Lower leg skin (tissue), 4 donors: Measurements from ENCODE around the gene DRGX. TPM values are rescaled to one million over a fixed set of nuclear protein-coding genes. Genes with fewer than 3 reads are reported as not detected.

Experiments used
- DNase-seq, 2 donors: peaks; one replicate each; pipeline ENCODE4 v3.0.0-alpha.2; 2019; ENCODE audit warnings: low spot score in 2 of 2
- H3K4me3 ChIP-seq: fragments of 200-600 bp; sonication (generic); 2 replicates; pipeline ENCODE4 v1.5.1; 2017; ENCODE audit warnings: mild to moderate bottlenecking, low read depth; ENCODE audit not compliant: poor library complexity, severe bottlenecking
- CTCF ChIP-seq, 3 donors: fragments of 450-650 bp; IDR thresholded peaks; one replicate each; pipeline ENCODE4 v1.5.1; 2016; ENCODE audit warnings: antibody characterized with exemption in 3 of 3, mild to moderate bottlenecking in 3 of 3, moderate library complexity in 2 of 3
- POLR2A ChIP-seq, 2 donors: fragments of 450-650 bp; IDR thresholded peaks; one replicate each; pipeline ENCODE4 v1.6.1; 2016 to 2017; ENCODE audit warnings: antibody characterized with exemption in 2 of 2, mild to moderate bottlenecking in 1 of 2, moderate library complexity in 1 of 2
- WGBS, 2 donors: methylation state at CpG; one replicate each; pipeline ENCODE4 v1.1.5; 2018; 5-methylcytosine and 5-hydroxymethylcytosine counted together
- intact Hi-C: fragments of 100-400 bp; cut with DNase I; formaldehyde crosslinking; loops from one replicate; pipeline ENCODE4 v1.15.0; 2023; ENCODE audit warnings: low total_unique reads
- total RNA-seq, 4 donors: library from RNA; depleted of rRNA; stranded (reverse); fragments of >200 nt; gene quantifications; one replicate each; pipeline ENCODE4 v1.1.0, GENCODE V29; 2016

DRGX gene
- total RNA-seq, 4 donors from 2014 or later = not detected

GRCh38 chr10:49371967-49372366 is 23.9 kb downstream of the DRGX start:
- no peak overlapping the region for H3K4me3 ChIP-seq
- WGBS, 2 donors = 79 to 83% methylated on average over 3 of the region's 3 CpGs
- peak in 1 of 2 donors; percentile 70 for DNase-seq
- no peak for TF ChIP-seq POLR2A (IDR thresholded peaks at IDR 0.05)
- TF ChIP-seq CTCF (IDR thresholded peaks at IDR 0.05) = no peak
- intact Hi-C loops = no loop called here

- H3K4me3 ChIP-seq = no peak overlapping the region
- TF ChIP-seq POLR2A (IDR thresholded peaks at IDR 0.05) (no peak), CTCF (IDR thresholded peaks at IDR 0.05) (no peak)
- intact Hi-C loops = no loop called here
- 57 to 58% methylated on average over 8 of the region's 8 CpGs for WGBS, 2 donors
- DNase-seq = peak in 1 of 2 donors; percentile 36
Measured at GRCh38 chr10:49370326-49371100, 25.4 kb downstream of the DRGX start.

GRCh38 chr10:49369216-49370162 is 26.4 kb downstream of the DRGX start:
- peak in 1 of 2 donors; percentile 58 for DNase-seq
- H3K4me3 ChIP-seq = no peak overlapping the region
- WGBS, 2 donors = 60 to 69% methylated on average over 14 of the region's 14 CpGs
- TF ChIP-seq POLR2A (IDR thresholded peaks at IDR 0.05) = no peak
- no peak for TF ChIP-seq CTCF (IDR thresholded peaks at IDR 0.05)
- intact Hi-C loops = no loop called here

- no peak overlapping the region for H3K4me3 ChIP-seq
- intact Hi-C loops = no loop called here
- DNase-seq = peak in 1 of 2 donors; percentile 64
- TF ChIP-seq POLR2A (IDR thresholded peaks at IDR 0.05) (no peak), CTCF (IDR thresholded peaks at IDR 0.05) (no peak)
- WGBS, 2 donors = 78 to 87% methylated on average over 4 of the region's 4 CpGs
Measured at GRCh38 chr10:49368256-49368655, 27.6 kb downstream of the DRGX start.

- 60 to 67% methylated on average over 5 of the region's 5 CpGs for WGBS, 2 donors
- H3K4me3 ChIP-seq = no peak overlapping the region
- TF ChIP-seq CTCF (IDR thresholded peaks at IDR 0.05) (no peak), POLR2A (IDR thresholded peaks at IDR 0.05) (no peak)
- DNase-seq = peak in 1 of 2 donors; percentile 60
- intact Hi-C loops = no loop called here
Measured at GRCh38 chr10:49367600-49367999, 28.3 kb downstream of the DRGX start.
